ENCODE results near the gene AMIGO3.

Gene AMIGO3

DNA sequence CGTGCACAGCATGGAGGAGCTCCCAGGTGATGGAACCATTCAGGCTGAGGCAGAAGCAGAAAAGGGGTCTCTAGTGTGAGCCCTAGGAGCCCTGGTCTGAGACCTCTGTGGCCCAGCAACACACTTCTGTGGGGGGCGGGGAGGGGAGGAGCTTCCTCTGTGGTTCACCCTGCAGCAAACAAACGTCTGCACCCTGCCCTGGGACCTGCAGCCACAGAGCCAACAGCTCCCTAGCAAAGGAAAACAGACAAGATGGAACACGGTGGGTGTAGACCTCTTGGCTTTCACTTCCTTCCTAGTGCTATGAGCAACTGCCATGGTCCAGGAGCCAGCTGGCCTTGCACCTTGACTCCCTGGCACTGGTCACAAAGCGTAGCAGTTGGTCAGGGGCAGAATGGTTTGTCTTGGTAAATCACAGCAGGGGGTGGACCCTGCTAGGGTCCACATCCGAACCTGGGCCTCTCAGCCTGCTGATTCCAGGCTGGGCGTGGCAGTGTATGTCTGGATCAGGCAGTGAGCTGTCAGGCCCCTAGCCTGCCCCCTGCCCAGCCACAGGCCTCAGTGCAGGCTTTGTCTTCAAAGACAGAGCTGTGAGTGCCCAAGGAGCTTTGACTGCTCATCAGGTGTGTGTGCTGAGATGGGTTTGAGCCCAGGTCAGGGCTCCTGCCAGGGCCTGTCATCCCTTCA is 6.7 kb downstream of the AMIGO3 start:
- TF ChIP-seq, protein P1, sequence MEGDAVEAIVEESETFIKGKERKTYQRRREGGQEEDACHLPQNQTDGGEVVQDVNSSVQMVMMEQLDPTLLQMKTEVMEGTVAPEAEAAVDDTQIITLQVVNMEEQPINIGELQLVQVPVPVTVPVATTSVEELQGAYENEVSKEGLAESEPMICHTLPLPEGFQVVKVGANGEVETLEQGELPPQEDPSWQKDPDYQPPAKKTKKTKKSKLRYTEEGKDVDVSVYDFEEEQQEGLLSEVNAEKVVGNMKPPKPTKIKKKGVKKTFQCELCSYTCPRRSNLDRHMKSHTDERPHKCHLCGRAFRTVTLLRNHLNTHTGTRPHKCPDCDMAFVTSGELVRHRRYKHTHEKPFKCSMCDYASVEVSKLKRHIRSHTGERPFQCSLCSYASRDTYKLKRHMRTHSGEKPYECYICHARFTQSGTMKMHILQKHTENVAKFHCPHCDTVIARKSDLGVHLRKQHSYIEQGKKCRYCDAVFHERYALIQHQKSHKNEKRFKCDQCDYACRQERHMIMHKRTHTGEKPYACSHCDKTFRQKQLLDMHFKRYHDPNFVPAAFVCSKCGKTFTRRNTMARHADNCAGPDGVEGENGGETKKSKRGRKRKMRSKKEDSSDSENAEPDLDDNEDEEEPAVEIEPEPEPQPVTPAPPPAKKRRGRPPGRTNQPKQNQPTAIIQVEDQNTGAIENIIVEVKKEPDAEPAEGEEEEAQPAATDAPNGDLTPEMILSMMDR (IDR thresholded peaks at IDR 0.05) = no peak

DNA sequence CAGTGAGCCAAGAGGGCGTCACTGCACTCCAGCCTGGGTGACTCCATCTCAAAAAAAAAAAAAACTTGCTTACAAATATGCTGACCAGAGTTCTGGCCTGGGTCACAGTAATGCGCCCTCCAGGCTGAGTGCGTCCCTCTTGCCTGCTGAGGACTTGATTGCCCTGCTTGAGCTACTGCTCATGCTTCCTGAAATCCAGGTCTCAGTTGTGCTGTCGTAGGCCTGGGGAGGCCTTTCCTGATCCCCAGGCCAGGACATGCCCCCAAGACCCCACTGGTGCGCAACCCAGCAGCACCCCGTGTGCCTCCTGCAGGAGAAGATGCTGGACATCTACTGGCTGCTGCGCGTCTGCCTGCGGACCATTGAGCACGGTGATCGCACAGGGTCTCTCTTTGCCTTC is 7.3 kb downstream of the AMIGO3 start:
- TF ChIP-seq, protein P1 (IDR thresholded peaks at IDR 0.05) = no peak

DNA sequence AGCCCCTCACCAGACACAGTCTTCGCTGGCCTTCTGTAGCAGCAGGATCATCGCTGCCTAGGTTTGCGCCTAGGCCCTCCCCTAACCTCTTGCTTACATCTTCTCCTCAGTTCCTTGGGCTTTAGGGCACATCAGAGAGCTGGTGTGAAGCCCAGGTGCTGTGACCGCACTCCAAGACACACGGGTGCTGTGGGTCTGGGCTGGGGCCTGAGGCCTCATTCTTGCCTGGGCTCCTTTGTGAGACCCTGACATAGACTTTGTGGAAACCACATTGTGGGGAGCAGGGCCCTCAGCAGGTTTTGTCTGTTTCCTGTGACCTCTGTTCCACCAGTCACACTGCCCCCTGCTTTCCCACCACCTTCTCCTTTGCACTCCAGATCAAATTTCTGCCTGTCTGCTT is 8.0 kb downstream of the AMIGO3 start:
- TF ChIP-seq, protein P1 (IDR thresholded peaks at IDR 0.05) = no peak

DNA sequence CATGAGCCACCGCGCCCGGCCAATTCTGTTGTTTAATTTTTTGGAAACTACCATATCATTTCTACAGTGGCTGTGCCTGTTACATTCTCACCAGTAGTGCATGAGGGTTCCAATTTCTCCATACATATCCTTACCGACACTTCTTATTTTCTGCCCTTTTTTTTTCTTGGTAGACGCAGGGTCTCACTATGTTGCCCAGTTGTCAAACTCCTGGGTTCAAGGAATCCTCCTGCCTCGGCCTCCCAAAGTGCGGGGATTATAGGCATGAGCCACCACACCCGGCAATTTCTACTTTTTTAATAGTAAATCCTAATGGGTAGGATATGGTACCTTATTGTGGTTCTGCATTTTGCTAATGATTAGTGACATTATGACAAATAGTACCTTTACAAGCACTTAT is 9.6 kb downstream of the AMIGO3 start:
- TF ChIP-seq, protein P1 (IDR thresholded peaks at IDR 0.05) = no peak

DNA sequence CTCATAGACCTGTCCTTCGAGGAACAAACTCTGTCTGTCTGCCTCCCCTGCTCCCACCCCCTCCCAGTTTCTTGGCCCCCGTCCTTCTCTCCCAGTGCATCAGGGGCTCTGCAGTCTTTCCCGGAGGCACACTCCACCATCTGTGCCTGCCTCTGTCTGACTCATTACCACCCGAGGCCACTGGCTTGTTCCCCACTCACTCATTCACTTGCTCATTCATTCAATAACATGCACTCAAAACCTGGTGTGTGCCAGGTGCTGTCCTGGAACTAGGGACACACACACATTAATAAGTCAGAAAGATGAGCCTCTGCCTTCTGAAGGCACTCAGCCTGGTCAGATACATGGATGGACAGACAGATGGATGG is 12.4 kb downstream of the AMIGO3 start:
- TF ChIP-seq, protein P1 (IDR thresholded peaks at IDR 0.05) = no peak

DNA sequence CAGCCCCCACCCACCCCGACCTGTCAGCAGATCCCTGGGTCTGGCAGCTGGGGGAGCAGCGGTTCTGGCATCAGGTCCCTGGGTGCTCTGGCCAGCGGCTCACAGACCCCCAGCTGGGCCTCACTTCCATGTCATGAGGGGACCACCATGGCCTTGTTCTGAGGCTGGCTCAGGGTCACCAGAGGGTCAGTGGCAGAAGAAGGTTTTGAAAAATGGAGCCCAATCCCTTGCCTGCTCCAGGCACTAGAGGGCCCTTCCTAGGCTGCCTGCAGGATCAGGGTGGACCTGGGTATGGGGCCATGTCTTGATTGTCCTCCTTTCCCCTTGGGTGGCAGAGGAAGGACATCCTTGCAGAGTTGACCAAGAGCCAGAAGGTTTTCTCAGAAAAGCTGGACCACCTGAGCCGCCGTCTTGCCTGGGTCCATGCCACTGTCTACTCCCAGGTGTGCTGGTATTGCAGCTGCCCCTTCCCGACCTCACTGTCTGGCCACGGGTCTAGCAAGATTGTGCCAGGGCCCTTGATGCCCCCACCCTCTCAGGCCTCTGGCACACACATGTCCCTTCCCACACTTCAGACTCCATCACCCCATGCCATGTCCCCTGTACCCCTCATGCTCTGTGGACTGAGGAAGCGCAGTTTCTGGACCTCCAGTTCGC is 12.9 kb downstream of the AMIGO3 start:
- TF ChIP-seq, protein P1 (IDR thresholded peaks at IDR 0.05) = no peak

DNA sequence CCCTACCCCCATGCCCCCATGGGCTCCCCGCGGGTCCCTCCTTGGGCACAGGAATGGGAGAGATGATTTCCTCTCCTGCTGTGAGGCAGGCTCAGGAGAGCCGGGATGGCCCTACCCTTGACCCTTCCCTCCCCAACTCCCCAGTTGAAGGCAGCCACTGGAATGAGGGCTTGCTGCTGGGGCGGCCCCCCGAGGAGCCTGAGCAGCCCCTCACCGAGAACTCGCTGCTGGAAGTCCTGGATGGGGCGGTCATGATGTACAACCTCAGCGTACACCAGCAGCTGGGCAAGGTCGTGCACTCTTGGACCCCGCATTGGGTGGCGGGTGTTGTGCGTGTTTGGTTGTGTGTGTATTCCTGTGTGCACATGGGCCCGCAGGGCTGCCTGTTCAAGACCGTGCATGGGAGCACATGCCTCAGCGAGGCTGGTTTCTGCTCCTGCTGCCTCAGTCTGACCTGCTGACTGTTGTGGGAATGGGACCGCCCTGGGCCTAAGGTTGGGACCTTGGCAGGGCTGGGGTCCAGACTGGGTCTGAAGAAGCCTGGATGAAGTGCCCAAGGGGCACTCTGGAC is 14.0 kb downstream of the AMIGO3 start:
- TF ChIP-seq, protein P1 (IDR thresholded peaks at IDR 0.05) = no peak
